IPS-18c (cell line): ENCODE data around the gene TRMT1.
"Not testable (repeated sequence)": the region's sequence is repeated elsewhere in the genome, so short reads cannot be mapped to it uniquely, and the experiment has no call there.

Source experiments
- H3K4me3 ChIP-seq: 2 replicates; pipeline ENCODE4 v1.7.0; 2013; ENCODE audit warnings: low read depth, mild to moderate bottlenecking, low read length, moderate library complexity; ENCODE audit not compliant: insufficient read depth
- H3K9me3 ChIP-seq: one replicate; pipeline ENCODE4 v1.6.1; 2013; ENCODE audit warnings: mild to moderate bottlenecking, low read length, moderate library complexity; ENCODE audit not compliant: control insufficient read depth, insufficient read depth

TRMT1 gene

GRCh38 chr19:13116282-13117175 is at the start of gene TRMT1:
TRMT1 (minus strand) TSS chr19:13116740; CDS start chr19:13116399, 341 bp downstream.
- peaks cover 3% of the 10 kb centered on the region for H3K9me3 ChIP-seq
- peak within 1 kb of the TSS; percentile 89 for H3K4me3 ChIP-seq

DNA sequence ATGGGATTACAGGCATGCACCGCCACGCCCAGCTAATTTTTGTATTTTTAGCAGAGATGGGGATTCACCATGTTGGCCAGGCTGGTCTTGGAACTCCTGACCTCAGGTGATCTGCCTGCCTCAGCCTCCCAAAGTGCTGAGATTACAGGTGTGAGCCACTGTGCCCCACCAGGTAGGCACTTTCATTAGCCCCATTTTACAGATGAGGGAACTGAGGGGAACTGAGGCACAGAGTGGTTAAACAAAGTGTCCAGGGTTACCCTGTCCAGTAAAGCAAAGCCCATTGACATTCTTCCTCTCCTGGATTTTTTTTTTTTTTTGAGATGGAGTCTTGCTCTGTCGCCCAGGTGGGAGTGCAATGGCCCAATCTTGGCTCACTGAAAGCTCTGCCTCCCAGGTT is 49.6 kb upstream of the TRMT1 start:
- H3K4me3 ChIP-seq, H3K9me3 ChIP-seq: not testable (repeated sequence)

- H3K9me3 ChIP-seq, result no peaks in the 10 kb centered on the region
- H3K4me3 ChIP-seq, result peak overlapping the region; percentile 34
These were observed 48.8 kb upstream of the TRMT1 start for GRCh38 chr19:13165162-13165997.

- peak overlapping the region; percentile 40 for H3K4me3 ChIP-seq
These were observed 48.0 kb upstream of the TRMT1 start for GRCh38 chr19:13164343-13165161.

DNA sequence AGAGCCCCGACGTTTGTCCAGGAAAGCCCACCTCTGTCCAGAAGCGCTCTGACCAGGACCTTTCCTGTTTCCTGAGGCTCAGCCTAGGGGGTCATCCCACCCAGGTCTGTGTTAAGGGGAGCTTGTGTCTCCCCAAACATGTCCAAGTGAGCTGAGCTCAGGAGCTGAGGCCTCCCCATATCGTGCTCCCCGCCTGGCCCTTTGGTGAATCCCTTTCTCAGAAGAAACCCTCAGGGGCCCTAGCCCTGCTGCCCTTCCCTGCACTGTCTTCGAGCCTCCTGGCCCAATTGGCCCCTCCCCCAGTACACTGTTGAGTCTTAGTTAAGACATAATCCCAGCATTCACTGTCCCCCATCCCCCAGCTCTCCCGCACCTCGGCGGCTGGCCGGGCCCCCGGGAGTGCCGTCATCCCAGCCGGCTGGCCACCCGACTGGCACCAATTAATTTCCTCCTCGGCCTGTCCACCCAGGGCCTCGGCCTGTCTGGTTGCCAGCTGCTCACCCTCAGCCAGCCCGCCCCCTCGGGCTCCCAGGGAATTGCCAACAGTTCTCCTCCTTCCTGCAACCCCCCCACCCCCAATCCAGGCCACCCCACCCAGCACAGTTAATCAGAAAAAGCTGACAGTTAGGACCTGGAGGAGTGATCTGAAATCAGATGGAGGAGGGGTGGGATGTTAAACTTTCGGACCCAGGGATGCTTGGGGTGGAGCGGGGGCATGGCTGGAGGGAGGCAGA is 47.2 kb upstream of the TRMT1 start:
- Histone ChIP-seq H3K4me3 (peak overlapping the region; percentile 63), H3K9me3 (no peaks in the 10 kb centered on the region)

More at GRCh38 chr19:13164343-13165161, 48.0 kb upstream of the TRMT1 start:
- no peaks in the 10 kb centered on the region for H3K9me3 ChIP-seq

GRCh38 chr19:13162724-13163608 is 46.4 kb upstream of the TRMT1 start:
- no peaks in the 10 kb centered on the region for H3K9me3 ChIP-seq
- H3K4me3 ChIP-seq, result peak overlapping the region; percentile 63

DNA sequence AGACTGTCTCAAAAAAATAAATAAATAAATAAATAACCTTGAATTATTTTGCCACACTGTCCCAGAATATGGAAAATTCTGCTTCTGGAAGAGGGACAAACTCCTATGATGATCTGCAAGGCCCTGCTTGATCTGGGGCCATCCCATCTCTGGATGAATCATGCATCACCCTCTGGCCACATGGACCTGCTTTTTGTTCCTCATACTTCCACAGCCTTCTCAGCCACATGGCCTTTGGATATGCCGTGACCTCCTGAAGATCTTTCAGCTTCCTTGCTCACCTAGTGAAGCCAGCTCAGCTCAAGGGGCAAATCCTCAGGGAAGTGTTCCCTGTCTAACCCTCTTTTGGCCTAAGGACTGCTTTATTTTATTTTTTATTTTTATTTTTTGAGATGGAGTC is 44.0 kb upstream of the TRMT1 start:
- Histone ChIP-seq H3K4me3 (no peak overlapping the region), H3K9me3 (no peaks in the 10 kb centered on the region)

DNA sequence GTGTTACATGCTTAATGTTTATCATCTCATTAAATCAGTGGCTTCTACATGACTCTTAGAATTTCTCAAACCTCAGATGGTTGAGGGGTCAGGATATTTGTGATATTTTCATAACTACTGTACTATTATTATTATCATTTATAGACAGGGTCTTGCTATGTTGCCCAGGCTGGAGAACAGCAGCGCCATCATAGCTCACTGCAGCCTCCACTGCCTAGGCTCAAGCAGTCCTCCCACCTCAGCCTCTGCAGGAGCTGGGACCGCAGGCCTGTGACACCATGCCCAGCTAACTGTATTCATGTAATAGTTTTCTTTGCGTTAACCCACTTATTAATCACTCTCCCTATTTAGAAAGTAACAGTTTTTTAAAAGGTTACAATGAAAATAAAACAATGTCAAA is 43.2 kb upstream of the TRMT1 start:
- no peaks in the 10 kb centered on the region for H3K9me3 ChIP-seq
- no peak overlapping the region for H3K4me3 ChIP-seq

DNA sequence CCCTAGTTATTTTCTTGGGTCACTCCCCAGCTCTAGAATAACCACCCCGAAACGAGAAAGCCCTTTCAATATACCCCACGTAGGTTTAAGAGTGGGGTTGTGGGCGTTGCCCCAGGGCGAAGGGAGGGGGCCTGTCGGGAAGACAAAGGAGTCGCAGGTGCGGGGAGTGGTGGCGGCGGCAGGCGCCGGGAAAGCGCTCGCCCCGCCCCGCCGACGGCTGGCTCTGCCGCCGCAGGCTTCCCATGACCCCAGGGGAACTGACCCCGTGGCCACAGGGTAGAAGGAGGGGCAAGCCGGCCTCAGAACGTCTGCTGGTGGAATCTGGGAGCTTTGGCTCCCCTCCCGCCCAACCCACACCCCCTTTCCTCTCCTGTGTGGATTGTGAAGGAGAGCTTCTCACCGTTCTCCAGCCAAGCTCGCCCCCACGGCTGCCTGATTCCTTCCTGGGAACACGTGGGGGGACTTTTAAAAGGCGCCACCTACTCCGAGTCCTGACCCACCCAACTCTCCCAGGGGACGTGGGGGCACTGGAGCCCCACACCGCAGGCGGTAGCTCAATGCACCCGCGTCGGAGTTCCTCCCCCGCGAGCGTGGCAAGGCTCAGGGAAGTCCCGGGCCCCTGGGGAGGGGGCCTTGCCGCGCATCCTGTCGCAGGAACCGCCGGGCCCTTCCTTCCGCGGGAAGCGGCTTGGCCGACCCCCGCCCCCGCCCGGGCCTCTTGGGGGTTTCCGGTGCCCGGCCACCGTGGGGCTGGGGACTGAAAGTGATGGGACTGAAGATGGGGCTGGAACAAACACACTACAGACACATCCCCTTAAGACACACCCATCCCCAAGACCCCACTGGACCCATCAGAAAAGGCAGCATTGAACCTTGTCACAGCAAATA is 39.2 kb upstream of the TRMT1 start:
- peak overlapping the region; percentile 90 for H3K4me3 ChIP-seq
- peaks cover 5% of the 10 kb centered on the region for H3K9me3 ChIP-seq

- peak overlapping the region; percentile 90 for H3K4me3 ChIP-seq
These were observed 38.5 kb upstream of the TRMT1 start for GRCh38 chr19:13154911-13155471.

GRCh38 chr19:13154241-13154778 is 37.8 kb upstream of the TRMT1 start:
- peak overlapping the region; percentile 90 for H3K4me3 ChIP-seq
- peaks cover 5% of the 10 kb centered on the region for H3K9me3 ChIP-seq

More at GRCh38 chr19:13154911-13155471, 38.5 kb upstream of the TRMT1 start:
- H3K9me3 ChIP-seq, result peaks cover 5% of the 10 kb centered on the region

DNA sequence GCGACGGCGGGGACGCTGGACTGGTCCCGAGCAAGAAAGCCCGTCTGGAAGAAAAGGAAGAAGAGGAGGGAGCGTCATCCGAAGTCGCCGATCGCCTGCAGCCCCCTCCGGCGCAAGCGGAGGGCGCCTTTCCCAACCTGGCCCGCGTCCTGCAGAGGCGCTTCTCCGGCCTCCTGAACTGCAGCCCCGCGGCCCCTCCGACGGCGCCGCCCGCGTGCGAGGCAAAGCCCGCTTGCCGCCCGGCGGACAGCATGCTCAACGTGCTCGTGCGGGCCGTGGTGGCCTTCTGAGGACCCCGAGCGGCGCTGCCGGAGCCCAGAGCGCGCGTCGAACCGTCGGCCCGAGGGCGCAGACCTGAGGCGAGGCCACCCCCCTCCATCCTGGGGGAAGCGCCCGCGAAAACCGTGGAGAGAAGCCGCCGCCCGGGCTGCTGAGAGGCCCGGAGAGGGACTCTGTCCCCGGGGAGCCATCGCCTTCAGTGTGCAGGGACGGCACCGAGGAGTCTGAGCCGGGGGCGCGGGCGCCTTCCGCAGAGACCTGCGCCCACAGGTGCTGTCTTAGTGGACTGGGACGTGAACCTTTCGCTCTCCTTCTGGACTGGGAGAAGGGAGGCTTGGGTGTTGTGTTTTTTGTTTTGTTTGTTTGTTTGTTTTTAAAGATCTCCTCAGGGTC is 37.2 kb upstream of the TRMT1 start:
- Histone ChIP-seq H3K4me3 (peak overlapping the region; percentile 90), H3K9me3 (peaks cover 5% of the 10 kb centered on the region)

DNA sequence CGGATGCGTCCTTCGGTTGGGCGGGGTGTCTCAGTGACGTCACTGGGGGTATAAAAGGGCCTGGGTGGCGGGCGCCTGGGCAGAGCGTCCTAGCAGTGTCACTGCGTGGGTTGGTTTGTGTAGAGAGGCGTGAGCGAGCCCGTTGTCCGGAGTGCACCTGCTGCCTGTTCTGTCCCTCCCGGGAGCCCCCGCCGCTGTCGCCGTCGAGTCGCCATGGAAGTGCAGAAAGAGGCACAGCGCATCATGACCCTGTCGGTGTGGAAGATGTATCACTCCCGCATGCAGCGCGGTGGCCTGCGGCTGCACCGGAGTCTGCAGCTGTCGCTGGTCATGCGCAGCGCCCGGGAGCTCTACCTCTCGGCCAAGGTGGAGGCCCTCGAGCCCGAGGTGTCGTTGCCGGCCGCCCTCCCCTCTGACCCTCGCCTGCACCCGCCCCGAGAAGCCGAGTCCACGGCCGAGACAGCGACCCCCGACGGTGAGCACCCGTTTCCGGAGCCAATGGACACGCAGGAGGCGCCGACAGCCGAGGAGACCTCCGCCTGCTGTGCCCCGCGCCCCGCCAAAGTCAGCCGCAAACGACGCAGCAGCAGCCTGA is 36.5 kb upstream of the TRMT1 start:
- Histone ChIP-seq H3K9me3 (peaks cover 5% of the 10 kb centered on the region), H3K4me3 (peak overlapping the region; percentile 90)
